Measurements from ENCODE around the gene CHCHD3.

Gene CHCHD3

GRCh38 chr7:133079296-133079695 is 2.6 kb downstream of the CHCHD3 start:
- no peak for FAIRE-seq
- DNase-seq (ENCODE audit: low spot score): no peak

GRCh38 chr7:133077394-133077793 is 4.5 kb downstream of the CHCHD3 start:
- FAIRE-seq (no peak), DNase-seq (ENCODE audit: low spot score) (no peak)

GRCh38 chr7:133076142-133076541 is 5.7 kb downstream of the CHCHD3 start:
- FAIRE-seq (no peak), DNase-seq (ENCODE audit: low spot score) (no peak)

- no peak for FAIRE-seq
Measured at GRCh38 chr7:133071506-133071905, 10.4 kb downstream of the CHCHD3 start.

GRCh38 chr7:133070562-133070961 is 11.3 kb downstream of the CHCHD3 start:
- DNase-seq (ENCODE audit: low spot score) (no peak), FAIRE-seq (no peak)

More at GRCh38 chr7:133071506-133071905, 10.4 kb downstream of the CHCHD3 start:
- DNase-seq (ENCODE audit: low spot score): no peak

GRCh38 chr7:133065301-133065700 is 16.6 kb downstream of the CHCHD3 start:
- DNase-seq (ENCODE audit: low spot score) (no peak), FAIRE-seq (no peak)

DNA sequence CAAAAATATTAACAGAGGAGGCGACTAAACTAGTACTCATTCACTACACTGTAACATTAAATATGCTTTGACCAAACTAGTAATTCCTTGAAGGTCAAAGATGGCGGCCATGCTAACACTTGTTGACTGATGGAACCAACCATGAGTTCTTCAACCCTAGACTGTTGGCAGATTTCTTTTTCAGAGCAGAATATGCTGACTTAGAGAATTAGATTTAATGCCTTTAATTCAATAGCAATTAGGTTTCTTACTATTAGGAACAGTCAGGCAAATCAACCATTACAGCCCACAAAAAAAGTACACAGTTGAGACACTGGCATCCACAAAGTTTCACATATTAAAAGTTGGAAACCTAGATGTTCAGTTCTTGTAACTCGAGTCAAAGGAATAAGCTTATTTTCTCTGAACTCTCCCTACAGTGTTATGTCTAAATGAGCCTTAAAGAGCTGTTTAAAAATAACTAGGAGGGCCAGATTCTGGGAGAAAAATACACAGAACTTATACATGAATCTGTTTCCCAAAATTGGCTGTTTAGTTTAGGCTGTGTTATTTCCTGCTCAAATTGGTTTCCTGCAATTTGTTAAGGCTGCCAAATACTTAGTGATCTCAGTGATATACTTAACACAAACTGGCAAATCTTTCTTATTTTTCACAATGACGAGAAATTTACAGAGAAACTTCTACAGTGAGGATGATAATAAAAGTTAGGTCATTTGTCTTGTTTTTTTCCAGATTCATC is 17.6 kb downstream of the CHCHD3 start:
- no peak for DNase-seq (ENCODE audit: low spot score)
- no peak for FAIRE-seq

GRCh38 chr7:133061792-133062191 is 20.1 kb downstream of the CHCHD3 start:
- DNase-seq (ENCODE audit: low spot score) (no peak), FAIRE-seq (no peak)

DNA sequence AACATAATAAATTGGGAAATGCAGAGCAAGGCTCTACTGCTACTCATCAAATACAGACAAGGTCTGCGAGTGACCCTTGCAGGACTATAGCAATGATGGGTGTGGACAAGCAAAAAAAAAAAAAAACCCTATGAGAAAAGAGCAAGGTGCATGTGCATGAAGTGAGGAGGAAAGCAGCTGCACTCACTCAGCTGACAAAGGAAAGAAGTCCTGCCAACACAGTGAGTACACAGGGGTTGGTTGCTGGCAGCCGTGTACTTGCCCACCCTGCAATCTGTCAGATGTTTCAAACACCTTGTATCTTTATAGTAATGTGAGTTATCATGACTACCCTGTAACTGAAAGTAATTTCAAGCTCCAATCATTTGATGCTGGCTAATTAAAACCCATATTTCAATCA is 20.5 kb downstream of the CHCHD3 start:
- no peak for FAIRE-seq
- DNase-seq (ENCODE audit: low spot score): no peak

GRCh38 chr7:133060004-133060403 is 21.9 kb downstream of the CHCHD3 start:
- DNase-seq (ENCODE audit: low spot score) (no peak), FAIRE-seq (no peak)

GRCh38 chr7:133059263-133059662 is 22.6 kb downstream of the CHCHD3 start:
- DNase-seq (ENCODE audit: low spot score) (no peak), FAIRE-seq (no peak)

- no peak for DNase-seq (ENCODE audit: low spot score)
- no peak for FAIRE-seq
Measured at GRCh38 chr7:133056370-133057238, 25.3 kb downstream of the CHCHD3 start.

GRCh38 chr7:133054162-133054840 is 27.6 kb downstream of the CHCHD3 start:
- no peak for DNase-seq (ENCODE audit: low spot score)
- no peak for FAIRE-seq

DNA sequence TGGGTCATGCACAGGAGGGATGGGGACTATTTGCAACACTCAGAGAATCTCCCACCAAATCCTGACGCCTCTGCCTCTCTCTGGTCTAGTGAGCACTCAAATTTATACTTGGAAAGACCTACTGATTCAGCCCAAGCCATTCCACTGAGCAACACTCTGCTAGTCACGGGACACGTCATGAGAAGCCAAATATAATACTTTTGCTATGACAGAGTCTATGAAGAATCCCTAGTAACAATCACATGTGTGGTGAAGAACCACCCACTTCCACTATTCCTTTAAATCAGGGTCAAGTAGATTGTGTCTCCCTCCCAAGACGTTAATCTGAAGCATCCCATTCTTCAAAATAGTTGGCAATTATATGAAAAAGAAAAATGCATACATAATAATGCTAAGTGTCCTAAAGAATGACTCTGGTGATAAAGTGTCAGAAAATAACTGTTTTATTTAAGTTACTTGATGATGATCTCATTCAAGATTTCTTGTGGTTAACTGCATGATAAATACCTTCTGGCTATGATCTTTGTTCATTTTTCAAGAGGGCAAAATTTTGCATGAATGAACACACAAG is 28.5 kb downstream of the CHCHD3 start:
- DNase-seq (ENCODE audit: low spot score) (peak; percentile 67), FAIRE-seq (no peak)

GRCh38 chr7:133052826-133053225 is 29.1 kb downstream of the CHCHD3 start:
- no peak for FAIRE-seq

GRCh38 chr7:133052401-133052756 is 29.5 kb downstream of the CHCHD3 start:
- no peak for FAIRE-seq
- DNase-seq (ENCODE audit: low spot score): no peak

More at GRCh38 chr7:133052826-133053225, 29.1 kb downstream of the CHCHD3 start:
- no peak for DNase-seq (ENCODE audit: low spot score)

DNA sequence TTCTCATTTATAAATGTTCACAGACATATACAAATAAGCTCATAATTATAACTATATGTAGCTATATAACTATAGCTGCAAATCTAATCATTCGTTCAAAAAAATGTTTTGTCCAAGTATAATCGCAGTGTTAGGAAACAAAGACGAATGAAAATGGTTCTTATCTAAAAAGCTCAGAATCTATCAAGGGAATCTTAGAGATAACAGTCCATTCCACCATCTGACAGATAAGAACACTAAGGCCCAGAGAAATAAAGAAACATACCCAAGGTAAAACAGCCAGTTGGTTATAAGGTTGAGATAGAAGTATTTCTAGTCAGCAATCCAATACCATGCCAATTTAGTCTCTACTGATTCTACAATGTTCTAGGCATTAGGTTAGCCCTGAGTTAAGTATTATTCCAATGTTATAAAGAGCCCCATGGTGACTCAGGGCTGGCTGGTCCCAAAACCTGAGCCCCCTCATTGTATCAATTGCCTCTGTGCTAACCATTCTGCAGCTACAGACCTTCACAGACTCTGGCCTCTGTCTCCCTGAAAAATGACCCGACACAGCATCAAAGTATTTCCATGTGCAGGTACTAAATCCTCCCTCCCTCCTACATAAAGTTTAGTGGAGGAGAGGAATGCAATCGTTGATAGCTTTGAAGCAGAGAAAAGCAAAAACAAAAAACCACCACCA is 30.0 kb downstream of the CHCHD3 start:
- FAIRE-seq: no peak

DNA sequence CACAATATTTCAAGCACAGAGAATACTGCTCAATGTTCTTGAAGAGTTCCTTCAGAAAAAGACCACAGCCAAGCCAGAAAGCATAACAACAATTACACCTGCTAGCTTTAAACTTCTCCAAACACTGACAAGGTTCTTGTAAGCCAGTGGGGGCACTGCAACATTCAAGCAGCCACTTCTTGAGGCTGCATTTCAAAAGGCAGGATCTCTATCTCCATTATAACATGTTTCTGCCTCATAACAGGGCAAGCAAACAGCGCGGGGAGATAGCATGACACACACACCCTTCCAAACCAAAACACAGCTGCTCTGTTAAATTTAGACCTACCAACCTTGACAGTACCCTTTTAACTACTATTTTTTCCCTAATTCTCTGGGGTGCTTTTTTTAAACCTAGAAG is 30.8 kb downstream of the CHCHD3 start:
- no peak for DNase-seq (ENCODE audit: low spot score)

More for the DNA sequence above, 30.0 kb downstream of the CHCHD3 start:
- DNase-seq (ENCODE audit: low spot score): no peak

DNA sequence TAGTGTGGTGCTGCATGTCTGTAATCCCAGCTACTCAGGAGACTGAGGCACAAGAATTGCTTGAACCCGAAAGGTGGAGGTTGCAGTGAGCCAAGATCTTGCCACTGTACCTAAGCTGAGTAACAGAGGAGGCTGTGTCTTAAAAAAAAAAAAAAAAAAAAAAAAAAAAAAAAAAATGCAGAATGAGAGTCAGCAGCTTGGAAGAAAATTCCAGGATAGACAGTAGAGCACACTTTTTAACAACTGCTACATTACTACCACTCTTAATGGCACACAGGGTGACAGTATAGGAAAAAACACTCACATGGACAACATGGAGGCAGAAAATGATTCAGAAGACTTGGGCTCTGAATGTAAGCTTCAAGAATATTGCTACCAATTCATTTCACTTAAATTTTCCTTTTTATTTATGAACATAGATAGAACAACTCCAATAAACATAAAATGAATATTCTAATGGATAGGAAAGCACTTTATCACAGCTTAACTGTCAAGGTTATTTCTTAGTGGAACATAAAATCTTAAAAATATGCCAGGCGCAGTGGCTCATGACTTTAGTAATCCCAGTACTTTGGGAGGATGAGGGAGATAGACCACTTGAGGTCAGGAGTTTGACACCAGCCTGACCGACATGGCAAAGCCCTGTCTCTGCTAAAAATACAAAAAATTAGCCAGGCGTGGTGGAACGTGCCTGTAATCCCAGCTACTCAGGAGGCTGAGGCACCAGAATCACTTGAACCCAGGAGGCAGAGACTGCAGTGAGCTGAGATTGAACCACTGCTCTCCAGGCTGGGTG is 31.5 kb downstream of the CHCHD3 start:
- DNase-seq (ENCODE audit: low spot score) (no peak), FAIRE-seq (no peak)

More for the DNA sequence above, 30.8 kb downstream of the CHCHD3 start:
- FAIRE-seq: no peak

- FAIRE-seq (no peak), DNase-seq (ENCODE audit: low spot score) (no peak)
Measured at GRCh38 chr7:133048589-133048988, 33.3 kb downstream of the CHCHD3 start.
